NT2/D1 (cell line): ENCODE data around the gene ZSWIM4.

Experiments used
- SUZ12 ChIP-seq: IDR thresholded peaks from 2 replicates; pipeline ENCODE4 v1.6.1; 2011; ENCODE audit not compliant: insufficient read length, insufficient read depth; ENCODE audit errors: extremely low read depth
- YY1 ChIP-seq: IDR thresholded peaks from 2 replicates; pipeline ENCODE4 v1.6.1; 2011; ENCODE audit not compliant: insufficient read length, insufficient read depth
- ZNF274 ChIP-seq: IDR thresholded peaks from 2 replicates; pipeline ENCODE4 v1.6.1; 2011; ENCODE audit warnings: mild to moderate bottlenecking, low read depth, low read length

- no peak for TF ChIP-seq SUZ12
- TF ChIP-seq YY1: no peak
- TF ChIP-seq ZNF274: no peak
These were observed 30.3 kb upstream of the ZSWIM4 start for GRCh38 chr19:13764821-13765394.
